HepG2 (cell line): ENCODE results near the gene RNASE4. TPM values are rescaled to one million over a fixed set of nuclear protein-coding genes. Genes with fewer than 3 reads are reported as not detected.
A peak's percentile ranks its signal among the peaks of the same experiment; 100 is the strongest.

Source experiments
- DMTF1 ChIP-seq: sonication (generic); formaldehyde crosslinking; IDR thresholded peaks from 2 replicates; pipeline ENCODE4 v1.4.0; 2020; ENCODE audit warnings: mild to moderate bottlenecking, missing genetic modification reagents
- DRAP1 ChIP-seq: IDR thresholded peaks from 2 replicates; pipeline ENCODE4 v1.6.1; 2016; ENCODE audit warnings: missing genetic modification reagents, missing compliant biosample characterization
- GFI1 ChIP-seq: sonication (generic); formaldehyde crosslinking; IDR thresholded peaks from 2 replicates; pipeline ENCODE4 v1.5.0; 2020; ENCODE audit warnings: missing genetic modification reagents, mild to moderate bottlenecking, borderline replicate concordance
- JDP2 ChIP-seq: sonication (generic); formaldehyde crosslinking; IDR thresholded peaks from 2 replicates; pipeline ENCODE4 v1.8.1; 2022; ENCODE audit warnings: missing genetic modification reagents, borderline replicate concordance
- NCOA2 ChIP-seq: sonication (generic); formaldehyde crosslinking; IDR thresholded peaks from 2 replicates; pipeline ENCODE4 v1.8.0; 2022; ENCODE audit warnings: inconsistent platforms
- NPAS2 ChIP-seq: sonication (generic); formaldehyde crosslinking; IDR thresholded peaks from 2 replicates; pipeline ENCODE4 v1.8.0; 2022; ENCODE audit warnings: mild to moderate bottlenecking, missing genetic modification reagents, borderline replicate concordance
- SNAI1 ChIP-seq: sonication (generic); formaldehyde crosslinking; IDR thresholded peaks from 2 replicates; pipeline ENCODE4 v1.5.0; 2020; ENCODE audit warnings: mild to moderate bottlenecking, missing genetic modification reagents, borderline replicate concordance
- TBL1XR1 ChIP-seq: fragments of 150-350 bp; IDR thresholded peaks from 2 replicates; pipeline ENCODE4 v1.6.1; 2014; ENCODE audit warnings: borderline replicate concordance, low read length; ENCODE audit not compliant: partially characterized antibody
- ZBED4 ChIP-seq: sonication (generic); formaldehyde crosslinking; IDR thresholded peaks from 2 replicates; pipeline ENCODE4 v1.4.0; 2020; ENCODE audit warnings: missing genetic modification reagents, borderline replicate concordance
- ZHX2 ChIP-seq, 2 experiments: sonication (generic) in 1 of 2; formaldehyde crosslinking in 1 of 2; IDR thresholded peaks; 2 replicates each; pipeline versions ENCODE4 v1.6.1 to v1.9.0; 2014 to 2022; ENCODE audit warnings: antibody characterized with exemption in 1 of 2, borderline replicate concordance in 1 of 2, inconsistent platforms in 1 of 2, low read depth in 1 of 2, missing genetic modification reagents in 1 of 2
- ZMYM3 ChIP-seq: sonication (generic); formaldehyde crosslinking; IDR thresholded peaks from 2 replicates; pipeline ENCODE4 v1.5.1; 2020; ENCODE audit warnings: mild to moderate bottlenecking, missing genetic modification reagents
- ZNF615 ChIP-seq: sonication (generic); formaldehyde crosslinking; IDR thresholded peaks from 2 replicates; pipeline ENCODE4 v1.5.0; 2020; ENCODE audit warnings: mild to moderate bottlenecking, missing genetic modification reagents, borderline replicate concordance
- ZNF704 ChIP-seq: sonication (generic); formaldehyde crosslinking; IDR thresholded peaks from 2 replicates; pipeline ENCODE4 v1.8.1; 2023; ENCODE audit warnings: mild to moderate bottlenecking, inconsistent platforms, moderate library complexity, missing genetic modification reagents, borderline replicate concordance
- polyA plus RNA-seq, 8 experiments: library from polyadenylated mRNA; depleted of rRNA in 3 of 8; stranded (reverse) in 7 of 8; unstranded in 1 of 8; fragments of >200 nt; fragmentation: Illumina TruSeq in 4 of 8; extraction: Trizol in 4 of 8; gene quantifications; 2 replicates each; pipeline versions ENCODE4 v1.2.1 to v1.2.3, GENCODE V29; 2011 to 2016; ENCODE audit warnings: low read depth in 4 of 8, missing spikeins in 1 of 8, mixed read lengths in 1 of 8; ENCODE audit not compliant: insufficient read depth in 1 of 8
- total RNA-seq, 5 experiments: library from RNA; depleted of rRNA; stranded (reverse); fragments of >200 nt; fragmentation: Illumina TruSeq; extraction: Trizol; gene quantifications; 2 replicates each; pipeline ENCODE4 v1.2.3, GENCODE V29; 2016; ENCODE audit warnings: low read depth in 1 of 5

The RNASE4 gene
- total and polyA plus RNA-seq, 2 of the 13 experiments (the other 11 are each of a cell fraction or from before 2014, with no cell fraction given): 109 to 983 TPM

GRCh38 chr14:20688167-20688839 lies 3.9 kb downstream of the RNASE4 start, which contains the start of gene ANG (continued):
- TF ChIP-seq ZBED4 (CRISPR knock-in tag): no peak; the same call in 1 of the 2 replicates
- TF ChIP-seq JDP2: no peak
- no peak for TF ChIP-seq ZNF615 (CRISPR knock-in tag)
- TF ChIP-seq SNAI1 (CRISPR knock-in tag): no peak
- TF ChIP-seq DMTF1 (CRISPR knock-in tag): no peak
- peak; percentile 66 for TF ChIP-seq NCOA2
- TF ChIP-seq GFI1 (CRISPR knock-in tag): no peak
- TF ChIP-seq DRAP1 (CRISPR knock-in tag): peak; percentile 75
- no peak for TF ChIP-seq ZHX2 (IDR thresholded peaks at IDR 0.05; ENCODE audit: low read depth)
- no peak for TF ChIP-seq ZHX2 (CRISPR knock-in tag; IDR thresholded peaks at IDR 0.05; ENCODE audit: borderline replicate concordance)
- no peak for TF ChIP-seq ZMYM3 (CRISPR knock-in tag)
- no peak for TF ChIP-seq NPAS2 (CRISPR knock-in tag)
- no peak for TF ChIP-seq TBL1XR1
- TF ChIP-seq ZNF704 (CRISPR knock-in tag): no peak
